Neuronal stem cell (in vitro differentiated cells): ENCODE results near the gene CAPN9.
A peak's percentile ranks its signal among the peaks of the same experiment; 100 is the strongest.

Experiments used
- DNase-seq: peaks from one replicate; pipeline ENCODE4 v3.0.0-alpha.2; 2013; ENCODE audit warnings: low spot score
- H2AFZ ChIP-seq: one replicate; pipeline ENCODE4 v1.6.1; 2013; ENCODE audit warnings: mild to moderate bottlenecking, low read length, inconsistent platforms
- H2AK5ac ChIP-seq: 2 replicates; pipeline ENCODE4 v1.6.1; 2013; ENCODE audit warnings: low read depth, mild to moderate bottlenecking, inconsistent platforms, low read length, moderate library complexity, mixed read lengths
- H2BK120ac ChIP-seq: 2 replicates; pipeline ENCODE4 v1.6.1; 2013; ENCODE audit warnings: low read depth, mild to moderate bottlenecking, inconsistent platforms, low read length, moderate library complexity, mixed read lengths
- H2BK12ac ChIP-seq: one replicate; pipeline ENCODE4 v1.6.1; 2013; ENCODE audit warnings: low read length, inconsistent platforms
- H2BK15ac ChIP-seq: 2 replicates; pipeline ENCODE4 v1.6.1; 2013; ENCODE audit warnings: mild to moderate bottlenecking, low read length, inconsistent platforms, mixed read lengths
- H2BK5ac ChIP-seq: one replicate; pipeline ENCODE4 v1.6.1; 2013; ENCODE audit warnings: inconsistent platforms, mild to moderate bottlenecking, low read length, moderate library complexity
- H3K14ac ChIP-seq: one replicate; pipeline ENCODE4 v1.6.1; 2013; ENCODE audit warnings: low read length, inconsistent platforms
- H3K18ac ChIP-seq: 2 replicates; pipeline ENCODE4 v1.6.1; 2013; ENCODE audit warnings: low read length, inconsistent platforms
- H3K23ac ChIP-seq: 2 replicates; pipeline ENCODE4 v1.6.1; 2013; ENCODE audit warnings: low read depth, mild to moderate bottlenecking, mixed read lengths, low read length, inconsistent platforms; ENCODE audit not compliant: poor library complexity
- H3K27ac ChIP-seq: replicated peaks from 3 replicates; pipeline ENCODE4 v1.5.1; 2013; ENCODE audit warnings: low read length, inconsistent platforms
- H3K27me3 ChIP-seq, 3 experiments: 2 replicates each; pipeline ENCODE4 v1.6.1; 2013; ENCODE audit warnings: low read length in 3 of 3, mild to moderate bottlenecking in 2 of 3, inconsistent platforms in 1 of 3, low read depth in 1 of 3, mixed read lengths in 1 of 3, moderate library complexity in 1 of 3; ENCODE audit not compliant: control insufficient read depth in 3 of 3, insufficient read depth in 3 of 3
- H3K36me3 ChIP-seq, 2 donors: replicated peaks in 1 of 2; 2 replicates each; pipeline ENCODE4 v1.6.1; 2013; ENCODE audit warnings: low read length in 2 of 2; ENCODE audit not compliant: control insufficient read depth in 2 of 2, insufficient read depth in 2 of 2
- H3K4ac ChIP-seq: 2 replicates; pipeline ENCODE4 v1.6.1; 2013; ENCODE audit warnings: inconsistent platforms, mild to moderate bottlenecking, low read length, moderate library complexity
- H3K4me1 ChIP-seq, 2 donors: 1 replicate in 1 of 2; 2 replicates in 1 of 2; pipeline ENCODE4 v1.6.1; 2013; ENCODE audit warnings: low read length in 2 of 2, low read depth in 1 of 2; ENCODE audit not compliant: control insufficient read depth in 2 of 2, insufficient read depth in 1 of 2
- H3K4me2 ChIP-seq: one replicate; pipeline ENCODE4 v1.6.1; 2013; ENCODE audit warnings: mild to moderate bottlenecking, low read length, inconsistent platforms; ENCODE audit not compliant: insufficient read depth, poor library complexity, severe bottlenecking
- H3K4me3 ChIP-seq, 2 donors: 2 replicates each; pipeline ENCODE4 v1.5.1; 2013; ENCODE audit warnings: low read length in 2 of 2, mild to moderate bottlenecking in 2 of 2, inconsistent platforms in 1 of 2, moderate library complexity in 1 of 2
- H3K79me1 ChIP-seq: one replicate; pipeline ENCODE4 v1.6.1; 2013; ENCODE audit warnings: low read depth, mild to moderate bottlenecking, inconsistent platforms, low read length, moderate library complexity
- H3K9ac ChIP-seq: one replicate; pipeline ENCODE4 v1.6.1; 2013; ENCODE audit warnings: mild to moderate bottlenecking, low read depth, low read length, inconsistent platforms; ENCODE audit not compliant: poor library complexity
- H3K9me3 ChIP-seq, 2 donors: replicated peaks in 1 of 2; 2 replicates each; pipeline versions ENCODE3 to v1.6.1; 2013; ENCODE audit warnings: low read length in 2 of 2, mild to moderate bottlenecking in 2 of 2, inconsistent platforms in 1 of 2, low read depth in 1 of 2, mixed read lengths in 1 of 2, moderate library complexity in 1 of 2; ENCODE audit not compliant: control insufficient read depth in 2 of 2, insufficient read depth in 1 of 2
- H4K8ac ChIP-seq: one replicate; pipeline ENCODE4 v1.6.1; 2013; ENCODE audit warnings: low read depth, mild to moderate bottlenecking, inconsistent platforms, low read length, moderate library complexity
- H4K91ac ChIP-seq: one replicate; pipeline ENCODE4 v1.6.1; 2013; ENCODE audit warnings: low read length, low read depth, mild to moderate bottlenecking, inconsistent platforms; ENCODE audit not compliant: poor library complexity
- WGBS, 2 donors: extraction: QIAGEN DNeasy Blood & Tissue Kit; methylation state at CpG; one replicate each; pipeline ENCODE4 v1.1.7; 2013; ENCODE audit warnings: missing lambda C conversion rate in 2 of 2, mixed read lengths in 1 of 2; ENCODE audit not compliant: insufficient read length in 2 of 2, insufficient replicate concordance in 1 of 2; ENCODE audit errors: extremely low coverage in 2 of 2; 5-methylcytosine and 5-hydroxymethylcytosine counted together

Gene CAPN9

DNA sequence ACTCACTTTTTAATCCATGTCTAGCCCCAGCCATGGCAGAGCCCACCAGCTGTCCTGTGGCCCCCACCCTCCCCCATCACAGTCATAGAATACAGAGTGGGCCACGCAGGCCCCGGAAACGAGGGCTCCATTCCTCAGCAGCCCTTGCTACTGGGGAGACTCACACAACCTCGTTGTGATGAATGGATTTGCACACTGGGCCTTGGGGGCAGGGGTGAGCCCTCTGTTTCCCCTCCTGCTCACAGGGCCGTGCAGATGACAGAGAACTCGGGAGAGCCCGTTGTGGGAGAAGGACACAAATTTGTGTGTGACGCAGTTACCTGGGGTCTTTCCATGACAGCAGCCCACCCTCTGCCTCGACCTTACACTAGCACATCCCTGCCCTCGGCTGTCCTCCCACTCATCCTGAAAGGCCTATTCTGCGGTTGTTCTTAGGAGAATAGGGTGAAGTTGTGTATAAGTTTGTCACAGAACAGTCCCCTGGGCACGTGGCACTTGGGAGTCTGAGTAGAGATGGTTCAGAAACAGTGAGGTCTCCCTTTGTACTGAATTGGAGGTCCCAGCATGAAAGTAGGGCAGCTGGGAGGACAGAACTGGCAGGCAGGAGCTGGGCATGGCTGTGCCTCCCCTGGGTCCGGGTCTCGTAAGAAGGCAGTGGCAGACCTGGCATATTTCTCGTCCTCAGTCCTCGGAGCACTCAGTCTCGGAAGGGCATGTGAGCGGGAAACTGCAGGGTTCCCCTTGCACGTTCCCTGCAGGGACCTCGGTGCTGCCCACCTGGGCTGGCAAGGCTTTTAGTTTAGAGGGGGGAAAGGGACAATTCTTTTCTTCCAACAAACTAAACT lies 40.1 kb upstream of the CAPN9 start:
- Histone ChIP-seq H2AK5ac (no peak overlapping the region), H3K9ac (no peak overlapping the region), H3K18ac (no peak overlapping the region), H3K79me1 (no peaks in the 10 kb centered on the region), H3K4me1 (peaks cover 7 to 8% of the 10 kb centered on the region in 2 donors), H3K23ac (no peak overlapping the region), H3K4ac (no peak overlapping the region), H3K27me3 (peaks cover 0 to 38% (median 0%) of the 10 kb centered on the region in 3 experiments), H3K9me3 (no peaks in the 10 kb centered on the region), H2BK15ac (no peak overlapping the region), H3K4me2 (no peak overlapping the region), H3K27ac (no peak overlapping the region), H2BK120ac (no peak overlapping the region), H2BK12ac (no peak overlapping the region), H3K14ac (no peak overlapping the region), H4K91ac (no peak overlapping the region), H2BK5ac (no peak overlapping the region), H2AFZ (no peak overlapping the region), H3K4me3 (no peak overlapping the region), H4K8ac (no peak overlapping the region), H3K36me3 (no peaks in the 10 kb centered on the region)
- no CpG with 5 or more reads among the region's 20 CpGs for WGBS, 2 donors
- no peak for DNase-seq

DNA sequence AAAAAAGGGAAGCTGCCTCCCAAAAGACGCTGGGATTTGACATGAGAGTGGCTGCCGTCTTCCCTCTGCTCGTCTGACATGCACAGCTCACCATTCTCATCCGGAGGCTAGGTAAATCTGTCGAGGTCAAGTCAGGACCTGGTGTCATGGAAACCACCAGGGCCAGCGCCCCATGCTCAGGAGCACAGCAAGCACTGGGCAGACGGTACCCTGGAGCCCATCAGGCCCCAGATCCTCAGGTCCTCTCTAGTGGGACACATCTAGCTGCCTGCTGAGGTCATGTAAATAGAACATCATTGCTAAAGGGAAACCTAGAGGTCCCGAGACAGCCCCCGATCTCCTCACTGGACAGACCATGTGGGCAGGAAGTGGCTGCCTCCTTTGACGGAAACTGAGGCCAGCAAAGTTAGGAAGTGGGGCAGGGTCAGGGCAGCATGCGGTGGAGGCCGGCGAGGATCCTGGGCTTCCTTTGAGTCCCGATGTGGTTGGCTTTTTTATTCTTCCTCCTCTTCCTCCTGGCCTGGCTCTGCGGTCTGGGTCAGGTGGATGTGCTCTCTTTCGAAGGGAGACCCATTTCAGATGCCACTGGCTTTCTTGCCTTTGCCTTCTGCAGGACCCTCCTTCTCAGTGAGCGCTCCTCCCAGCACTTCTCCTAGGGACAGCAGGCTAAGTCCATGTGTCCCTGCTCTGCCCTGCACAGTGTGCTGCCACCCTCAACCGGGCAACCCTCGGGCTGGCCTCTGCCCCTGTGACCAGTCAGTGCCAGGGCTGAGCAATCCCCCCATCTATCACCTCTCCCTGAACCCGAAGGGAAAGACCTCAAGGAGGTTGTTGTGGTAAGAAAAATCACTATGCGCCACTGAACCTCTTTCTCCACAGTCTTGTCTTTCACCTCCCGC lies 39.2 kb upstream of the CAPN9 start:
- Histone ChIP-seq H4K91ac (no peak overlapping the region), H4K8ac (no peak overlapping the region), H3K4me1 (peaks cover 2 to 3% of the 10 kb centered on the region in 2 donors), H2BK120ac (no peak overlapping the region), H3K27me3 (peaks cover 0 to 45% (median 0%) of the 10 kb centered on the region in 3 experiments), H3K9me3 (no peaks in the 10 kb centered on the region), H3K23ac (no peak overlapping the region), H3K4me3 (no peak overlapping the region), H2BK5ac (no peak overlapping the region), H3K4me2 (no peak overlapping the region), H3K18ac (no peak overlapping the region), H3K14ac (no peak overlapping the region), H3K79me1 (no peaks in the 10 kb centered on the region), H2BK15ac (no peak overlapping the region), H2AFZ (no peak overlapping the region), H3K27ac (no peak overlapping the region), H3K9ac (no peak overlapping the region), H2BK12ac (no peak overlapping the region), H2AK5ac (peak overlapping the region; percentile 83), H3K36me3 (no peaks in the 10 kb centered on the region), H3K4ac (no peak overlapping the region)
- DNase-seq = no peak
- WGBS, 2 donors = no CpG with 5 or more reads among the region's 22 CpGs

DNA sequence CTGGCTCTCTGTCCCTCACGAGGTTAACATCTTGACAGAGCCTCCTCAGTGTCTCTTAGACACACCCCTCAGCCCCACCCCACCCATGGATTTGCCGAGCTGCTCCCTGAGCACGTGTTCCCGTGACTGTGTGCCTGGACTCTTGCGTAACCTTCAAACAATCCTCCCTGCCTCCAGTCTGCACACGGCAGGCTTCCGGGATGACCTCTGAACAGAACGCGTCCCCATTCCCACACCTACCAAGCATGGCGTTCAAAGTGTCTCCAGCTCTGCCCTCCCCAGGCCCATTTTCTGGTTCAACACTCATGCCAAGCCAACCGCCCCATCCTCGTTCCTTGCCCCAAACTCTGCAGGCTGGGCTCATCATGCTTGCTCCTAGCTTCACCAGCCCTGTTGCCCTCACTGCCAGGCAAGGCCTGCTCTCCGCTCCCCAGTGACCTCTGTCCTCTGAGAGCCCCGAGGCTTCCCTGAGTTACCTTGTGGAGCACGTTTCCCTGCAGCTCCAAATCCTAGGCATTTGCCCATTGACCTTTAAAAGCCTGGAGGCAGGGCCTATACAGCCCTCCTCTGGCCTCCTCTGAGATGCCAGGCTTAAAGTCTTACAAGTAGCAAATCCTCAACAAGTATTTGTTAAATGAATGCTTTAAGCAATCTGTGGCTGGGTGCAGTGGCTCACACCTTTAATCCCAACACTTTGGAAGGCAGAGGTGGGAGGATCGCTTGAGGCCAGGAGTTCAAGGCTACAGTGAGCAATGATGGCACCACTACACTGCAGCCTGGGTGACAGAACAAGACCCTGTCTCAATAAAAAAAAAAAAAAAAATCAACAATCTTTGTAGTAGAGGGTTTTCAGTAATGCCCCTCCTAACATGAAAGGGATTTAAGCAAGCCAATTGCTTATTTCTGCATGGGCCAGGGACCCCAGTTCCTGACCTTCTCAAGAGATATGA lies 38.3 kb upstream of the CAPN9 start:
- no peak overlapping the region for H2AFZ ChIP-seq
- H3K4ac ChIP-seq = no peak overlapping the region
- H2BK12ac ChIP-seq = no peak overlapping the region
- no peak overlapping the region for H3K23ac ChIP-seq
- no peaks in the 10 kb centered on the region for H3K9me3 ChIP-seq
- no peak overlapping the region for H3K4me3 ChIP-seq
- no peak overlapping the region for H2BK15ac ChIP-seq
- DNase-seq = no peak
- H3K18ac ChIP-seq = no peak overlapping the region
- H3K79me1 ChIP-seq = no peaks in the 10 kb centered on the region
- no peak overlapping the region for H3K27ac ChIP-seq
- peaks cover under 1% of the 10 kb centered on the region in 2 donors for H3K4me1 ChIP-seq
- H3K27me3 ChIP-seq = peaks cover 0 to 39% (median 0%) of the 10 kb centered on the region in 3 experiments
- H2AK5ac ChIP-seq = peak overlapping the region; percentile 33
- H3K9ac ChIP-seq = no peak overlapping the region
- H2BK5ac ChIP-seq = no peak overlapping the region
- H4K91ac ChIP-seq = no peak overlapping the region
- H3K14ac ChIP-seq = no peak overlapping the region
- no peak overlapping the region for H2BK120ac ChIP-seq
- no peak overlapping the region for H4K8ac ChIP-seq
- H3K4me2 ChIP-seq = no peak overlapping the region
- H3K36me3 ChIP-seq = no peaks in the 10 kb centered on the region
- WGBS, 2 donors = no CpG with 5 or more reads among the region's 16 CpGs
